NB4 (cell line): ENCODE data around the gene TAF4.

ENCODE experiments used
- DNase-seq: peaks from one replicate; pipeline ENCODE4 v3.0.0; 2010; ENCODE audit warnings: low read depth
- H3K4me3 ChIP-seq: one replicate; pipeline ENCODE4 v1.5.1; 2011; ENCODE audit warnings: mild to moderate bottlenecking, low read depth, low read length, moderate library complexity
- CTCF ChIP-seq: IDR thresholded peaks from one replicate; pipeline ENCODE4 v1.5.1; 2012; ENCODE audit warnings: low read depth, low read length
- MAX ChIP-seq: IDR thresholded peaks from 2 replicates; pipeline ENCODE4 v1.6.1; 2011; ENCODE audit warnings: low read depth, low read length
- MYC ChIP-seq: IDR thresholded peaks from 2 replicates; pipeline ENCODE4 v1.6.1; 2011; ENCODE audit warnings: low read depth, low read length
- POLR2A ChIP-seq: IDR thresholded peaks from 2 replicates; pipeline ENCODE4 v1.6.1; 2011; ENCODE audit warnings: mild to moderate bottlenecking; ENCODE audit not compliant: insufficient read length; ENCODE audit errors: extremely low read depth

The TAF4 gene

DNA sequence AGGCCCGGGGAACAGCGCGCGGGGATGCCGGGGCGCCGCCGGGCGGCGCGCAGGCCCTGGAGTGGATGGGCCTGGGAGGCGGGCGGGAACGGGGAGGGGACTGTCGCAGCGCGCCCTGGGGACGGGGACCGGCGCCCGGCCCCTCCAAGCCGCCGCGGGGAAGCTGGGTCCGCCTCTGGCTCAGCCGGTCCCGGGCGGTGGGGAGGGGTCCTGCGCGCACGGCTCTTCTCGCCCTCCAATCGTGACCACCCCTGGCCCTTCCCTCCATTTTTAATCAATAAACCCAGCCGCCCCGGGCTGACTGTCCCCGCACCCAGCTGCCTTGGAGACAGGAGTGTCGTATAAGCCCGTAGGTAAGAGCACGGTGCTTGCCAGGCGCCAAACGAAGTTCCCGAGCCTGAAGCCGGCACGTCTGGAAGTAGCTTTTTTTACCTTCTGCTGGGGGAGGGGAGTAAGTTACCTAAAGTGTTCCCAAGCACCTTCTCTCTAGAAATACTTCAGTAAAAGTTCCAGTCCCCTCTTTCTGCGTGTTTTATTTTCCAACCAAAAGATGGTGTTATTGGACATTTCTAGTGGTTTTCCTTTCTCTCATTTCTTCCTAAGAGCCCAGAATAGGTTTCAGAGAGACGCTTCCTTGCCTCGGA lies 780 bp upstream of the TAF4 start:
- H3K4me3 ChIP-seq, result peak overlapping the region; percentile 66
- peak; percentile 70 for DNase-seq
- no peak; the same call in 1 of the 2 replicates for TF ChIP-seq MYC
- no peak for TF ChIP-seq MAX
- no peak for TF ChIP-seq POLR2A
- no peak for TF ChIP-seq CTCF

DNA sequence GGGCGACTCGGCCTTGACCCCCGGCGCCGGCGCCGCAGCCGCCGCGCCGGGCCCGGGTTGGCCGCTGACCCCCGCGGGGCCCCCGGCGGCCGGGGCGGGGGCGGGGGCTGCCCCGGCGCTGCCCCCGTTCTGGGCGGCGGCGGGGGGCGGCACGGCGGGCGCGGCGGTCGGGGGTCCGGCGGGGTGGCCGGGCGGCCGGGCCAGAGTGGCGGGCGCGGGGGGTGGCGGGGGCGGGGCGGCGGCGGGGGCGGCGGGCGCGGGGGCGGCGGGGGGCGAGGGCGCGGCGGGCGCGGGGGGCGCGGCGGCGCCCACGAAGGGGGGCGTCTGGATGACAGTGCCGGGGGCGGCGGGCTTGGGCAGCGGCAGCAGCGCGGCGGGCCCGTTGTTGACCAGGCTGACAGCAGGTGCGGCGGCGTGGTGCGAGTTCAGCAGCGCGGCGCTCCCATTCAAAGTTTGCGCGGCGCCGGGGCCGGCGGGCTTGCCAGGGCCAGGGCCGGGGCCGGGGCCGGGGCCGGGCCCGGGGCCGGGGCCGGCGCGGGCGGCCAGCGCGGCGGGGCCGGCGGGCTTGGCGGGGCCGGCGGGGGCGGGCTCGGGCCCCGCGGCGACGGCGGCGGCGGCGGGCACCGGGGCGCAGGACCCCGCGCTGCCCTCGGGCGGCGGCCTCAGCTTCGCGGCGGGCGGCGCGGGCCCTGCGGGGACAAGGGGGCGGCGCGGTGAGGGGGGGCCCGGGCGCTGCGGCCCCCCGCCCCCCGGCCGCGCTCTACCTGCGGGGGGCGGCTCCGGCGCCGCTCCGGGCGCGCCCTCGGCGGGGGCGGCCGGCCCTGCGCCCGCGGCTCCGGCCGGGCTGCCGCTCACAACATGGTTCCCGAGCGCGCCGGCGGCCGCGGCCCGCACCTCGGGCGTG lies 659 bp downstream of the TAF4 start:
- peak overlapping the region; percentile 50 for H3K4me3 ChIP-seq
- TF ChIP-seq MYC, result no peak
- TF ChIP-seq POLR2A, result no peak
- no peak for TF ChIP-seq CTCF
- TF ChIP-seq MAX, result no peak
- DNase-seq, result peak; percentile 48

DNA sequence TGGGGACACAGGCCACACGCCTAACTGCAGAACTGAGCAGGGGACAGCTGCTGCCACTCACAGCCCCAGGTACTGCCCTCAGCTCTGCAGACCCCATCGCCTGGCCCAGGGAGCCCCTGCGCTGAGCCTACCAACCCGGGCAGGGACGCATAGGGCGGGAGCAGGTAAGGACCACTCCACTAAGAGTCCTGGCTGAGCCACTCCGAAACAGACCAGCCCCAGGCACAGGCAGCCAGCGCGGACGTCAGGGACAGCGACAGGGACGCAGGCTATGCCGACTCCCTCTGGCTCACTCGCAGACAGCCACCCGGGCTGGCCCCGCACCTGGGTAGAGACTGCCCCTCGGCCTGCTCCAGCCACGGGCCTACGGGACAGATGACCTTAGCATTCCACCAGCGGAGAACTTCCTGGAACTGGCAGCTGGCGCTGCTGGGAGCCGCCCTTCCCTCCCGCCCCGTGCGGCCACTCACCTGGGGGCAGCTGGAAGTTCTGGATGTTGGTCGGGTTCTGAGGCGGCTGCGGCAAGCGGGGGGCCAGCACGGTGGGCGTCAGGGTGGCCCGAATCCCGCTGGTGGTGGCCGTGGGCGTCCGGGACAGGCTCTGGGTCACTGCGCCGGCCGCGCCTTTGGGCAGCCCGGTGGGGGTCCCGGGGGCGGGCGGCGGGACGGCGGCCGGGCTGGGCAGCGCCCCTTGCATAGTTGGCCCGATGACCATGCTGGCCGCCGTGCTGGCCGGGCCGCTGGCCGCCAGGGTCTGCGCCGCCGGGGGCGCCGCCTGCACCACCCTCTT lies 1.5 kb downstream of the TAF4 start:
- H3K4me3 ChIP-seq, result no peak overlapping the region

DNA sequence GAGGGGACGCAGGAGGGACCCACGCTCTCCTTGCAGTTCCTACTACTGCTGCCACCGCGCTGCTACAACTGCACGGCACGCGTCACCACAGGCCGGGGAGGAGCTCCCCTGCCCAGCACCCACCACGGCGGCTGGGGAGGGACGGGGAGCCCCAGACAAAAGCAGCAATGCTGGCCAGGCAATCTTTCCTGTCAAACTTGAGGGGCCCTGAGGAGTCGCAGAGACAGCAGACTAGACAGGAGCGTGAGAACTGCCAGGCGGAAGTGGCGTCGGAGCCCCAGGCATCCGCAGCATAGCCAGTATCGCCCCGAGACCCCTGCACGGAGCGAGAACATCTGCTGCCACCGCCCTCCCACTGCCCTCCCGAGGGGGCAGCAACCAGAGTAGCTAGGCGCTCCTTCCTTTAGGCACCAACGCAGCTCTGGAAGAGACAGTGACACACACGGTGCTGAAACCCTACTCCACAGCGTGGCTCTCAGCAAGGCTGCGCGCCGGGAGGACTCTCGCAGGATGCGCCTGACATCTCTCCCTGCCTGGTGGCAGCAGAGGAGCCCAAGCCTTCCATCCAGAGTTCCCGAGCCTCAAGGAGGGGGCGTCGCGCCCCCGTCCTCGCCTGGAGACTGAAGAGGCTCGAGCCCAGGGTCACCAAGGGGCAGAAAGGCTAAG lies 2.2 kb downstream of the TAF4 start:
- no peak overlapping the region for H3K4me3 ChIP-seq

More for the DNA sequence above, 1.5 kb downstream of the TAF4 start:
- DNase-seq, result no peak
- TF ChIP-seq MYC (no peak), POLR2A (no peak)

DNA sequence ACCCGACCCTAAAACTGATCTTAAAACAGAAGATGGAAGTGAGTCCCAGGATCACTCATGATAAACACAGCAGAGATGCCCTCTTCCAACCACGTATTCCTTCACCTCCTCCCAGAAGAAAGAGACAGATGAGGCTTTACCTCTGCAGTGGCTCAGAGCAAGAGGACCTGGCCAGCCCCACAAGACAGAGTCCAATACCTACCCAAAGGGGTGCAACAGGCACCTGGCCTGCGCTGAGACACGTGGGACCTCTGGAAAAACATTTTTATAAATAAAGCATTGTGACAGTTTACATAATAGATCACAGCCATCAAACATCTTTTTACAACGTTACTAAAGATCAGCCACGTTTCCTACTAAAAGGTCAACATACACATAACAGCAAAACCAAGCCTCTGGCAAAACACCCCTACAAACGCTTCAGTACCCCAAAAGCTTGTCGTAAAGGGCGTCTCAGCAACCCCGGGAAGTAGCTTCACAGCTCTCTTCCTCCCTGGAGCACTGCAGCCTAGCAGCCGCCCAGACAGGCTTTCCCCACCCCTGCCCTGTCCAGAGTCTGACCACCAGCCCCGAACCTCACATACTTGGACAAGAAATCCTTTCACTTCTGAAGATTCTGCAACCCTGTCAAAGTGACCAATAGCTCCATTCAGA lies 2.9 kb downstream of the TAF4 start:
- TF ChIP-seq MAX (no peak), CTCF (no peak), POLR2A (no peak), MYC (no peak)
- DNase-seq, result no peak
- no peak overlapping the region for H3K4me3 ChIP-seq

More for the DNA sequence above, 2.2 kb downstream of the TAF4 start:
- TF ChIP-seq MYC (no peak), CTCF (no peak), POLR2A (no peak), MAX (no peak)
- DNase-seq, result no peak
